ENCODE data around the gene B3GAT2. TPM values are rescaled to one million over a fixed set of nuclear protein-coding genes. Genes with fewer than 3 reads are reported as not detected.
A peak's percentile ranks its signal among the peaks of the same experiment; 100 is the strongest.
"Not testable (repeated sequence)": the region's sequence is repeated elsewhere in the genome, so short reads cannot be mapped to it uniquely, and the experiment has no call there.

B3GAT2 gene
- total RNA-seq, 5 donors from 2014 or later (not counting 1 experiment from before 2014, with no cell fraction given), result not detected

DNA sequence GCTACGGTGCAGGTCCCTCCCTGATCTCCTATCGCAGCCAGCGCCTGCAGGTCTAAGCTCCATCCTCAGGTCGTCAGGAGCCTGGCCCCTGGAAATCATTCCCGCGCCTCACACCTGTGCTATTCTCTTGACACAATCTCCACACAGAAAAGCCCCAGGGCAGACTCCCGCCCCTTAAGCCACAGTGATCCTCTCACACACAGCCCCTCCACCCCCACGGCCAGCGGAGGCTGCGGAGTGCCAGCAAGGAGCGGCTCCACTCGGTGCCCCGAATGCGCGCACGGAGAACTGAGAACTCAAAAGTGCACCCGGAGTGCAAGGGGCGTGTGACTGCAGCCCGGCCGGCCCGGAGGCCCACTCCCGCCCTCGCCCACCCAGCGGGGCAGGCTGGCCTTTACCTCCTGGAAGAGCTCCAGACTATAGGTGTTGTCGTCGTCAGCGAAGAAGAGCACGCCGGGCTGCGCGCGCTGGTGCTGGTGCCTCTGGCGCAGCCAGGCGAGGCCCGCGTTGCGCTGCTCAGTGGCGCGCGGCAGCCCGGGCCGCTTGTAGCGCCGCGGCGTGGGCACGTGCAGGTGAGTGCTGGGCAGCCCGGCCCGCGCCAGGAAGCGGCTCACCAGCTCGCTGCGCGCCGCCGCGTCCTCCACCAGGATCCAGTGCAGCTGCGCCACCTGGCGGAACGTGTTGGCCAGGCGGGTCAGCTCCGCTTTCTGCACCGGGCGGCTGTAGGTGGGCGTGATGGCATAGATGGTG, 1.2 kb downstream of the B3GAT2 start:
- POLR2A ChIA-PET, result no interaction called here
- Histone ChIP-seq H3K4me1 (ENCODE audit: control insufficient read depth in 1 of 2, extremely low read depth in 1 of 2, insufficient read depth in 2 of 2, low read length in 2 of 2) (peaks cover 2 to 24% of the 10 kb centered on the region in 2 experiments), H3K36me3 (ENCODE audit: control insufficient read depth in 2 of 2, extremely low read depth in 1 of 2, insufficient read depth in 1 of 2, low read length in 1 of 2) (no peaks in the 10 kb centered on the region), H3K27ac (ENCODE audit: low read length) (no peak overlapping the region), H3K4me3 (ENCODE audit: control insufficient read depth in 1 of 2, extremely low read depth in 1 of 2, low read length in 1 of 2) (peak overlapping the region; percentile 47 to 75), H3K27me3 (replicated peaks in 1 of 2; ENCODE audit: control insufficient read depth in 2 of 2, extremely low read depth in 1 of 2, insufficient read depth in 2 of 2, low read length in 1 of 2) (peaks cover 24 to 34% of the 10 kb centered on the region in 2 experiments), H3K9me3 (no peaks in the 10 kb centered on the region)
- Mint-ChIP-seq H3K27me3 (peaks cover 50 to 58% of the 10 kb centered on the region in 2 donors), H3K4me3 (peak overlapping the region; percentile 73 to 82 (median 74)), H3K4me1 (peaks cover 5 to 26% (median 19%) of the 10 kb centered on the region in 3 donors), H3K27ac (no peak overlapping the region), H3K36me3 (no peaks in the 10 kb centered on the region), H3K9me3 (no peaks in the 10 kb centered on the region)
- WGBS (ENCODE audit: insufficient coverage), result 1% methylated on average over 64 of the region's 65 CpGs
- CTCF ChIA-PET, result interaction anchor here (0.6 to 2.1 kb wide), 17 partner anchors 12 to 734 kb away, joined by 3 to 22 read pairs (median 4); no protein-coding TSS in a partner anchor
- DNase-seq (peak; percentile 58 to 88 (median 78)), ATAC-seq (replicated peaks in 1 of 4) (peak; percentile 89 to 96 (median 93))

DNA sequence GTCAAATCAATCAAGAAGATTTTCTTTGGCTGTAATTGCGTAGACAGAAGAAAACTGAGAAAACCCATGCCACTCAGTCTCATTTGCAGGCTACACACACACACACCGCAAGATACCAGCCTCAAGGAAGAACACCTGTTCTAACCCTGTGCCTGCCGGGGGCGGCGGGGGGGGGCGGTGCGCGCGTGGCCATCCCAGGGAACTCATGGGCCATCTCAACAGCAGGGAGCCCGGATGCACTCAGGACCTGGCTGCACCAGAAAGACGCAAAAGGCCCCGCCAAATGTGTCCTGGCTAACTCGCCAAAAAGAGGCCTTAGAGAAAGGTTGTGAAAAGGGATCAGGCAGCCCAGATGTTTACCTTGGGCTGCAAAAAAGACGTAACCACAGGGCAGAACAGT, 2.1 kb downstream of the B3GAT2 start:
- DNase-seq (no peak), ATAC-seq (replicated peaks in 1 of 4) (no peak)
- Mint-ChIP-seq H3K36me3 (no peaks in the 10 kb centered on the region), H3K4me3 (peak overlapping the region; percentile 73 to 82 (median 74)), H3K4me1 (peaks cover 5 to 26% (median 19%) of the 10 kb centered on the region in 3 donors), H3K27me3 (peaks cover 43 to 53% of the 10 kb centered on the region in 2 donors), H3K27ac (no peak overlapping the region), H3K9me3 (no peaks in the 10 kb centered on the region)
- ChIA-PET POLR2A (no interaction called here), CTCF (interaction anchor here in 1 of 2 donors (1.1 to 2.1 kb wide), 4 partner anchors 247 to 733 kb away, joined by 4 to 22 read pairs (median 10); no protein-coding TSS in a partner anchor)
- Histone ChIP-seq H3K4me3 (ENCODE audit: control insufficient read depth in 1 of 2, extremely low read depth in 1 of 2, low read length in 1 of 2) (no peak overlapping the region), H3K4me1 (ENCODE audit: control insufficient read depth in 1 of 2, extremely low read depth in 1 of 2, insufficient read depth in 2 of 2, low read length in 2 of 2) (peaks cover 2 to 24% of the 10 kb centered on the region in 2 experiments), H3K9me3 (no peaks in the 10 kb centered on the region), H3K36me3 (ENCODE audit: control insufficient read depth in 2 of 2, extremely low read depth in 1 of 2, insufficient read depth in 1 of 2, low read length in 1 of 2) (no peaks in the 10 kb centered on the region), H3K27me3 (replicated peaks in 1 of 2; ENCODE audit: control insufficient read depth in 2 of 2, extremely low read depth in 1 of 2, insufficient read depth in 2 of 2, low read length in 1 of 2) (peaks cover 26 to 34% of the 10 kb centered on the region in 2 experiments), H3K27ac (ENCODE audit: low read length) (no peak overlapping the region)
- WGBS (ENCODE audit: insufficient coverage), result 37% methylated on average over 12 of the region's 14 CpGs

DNA sequence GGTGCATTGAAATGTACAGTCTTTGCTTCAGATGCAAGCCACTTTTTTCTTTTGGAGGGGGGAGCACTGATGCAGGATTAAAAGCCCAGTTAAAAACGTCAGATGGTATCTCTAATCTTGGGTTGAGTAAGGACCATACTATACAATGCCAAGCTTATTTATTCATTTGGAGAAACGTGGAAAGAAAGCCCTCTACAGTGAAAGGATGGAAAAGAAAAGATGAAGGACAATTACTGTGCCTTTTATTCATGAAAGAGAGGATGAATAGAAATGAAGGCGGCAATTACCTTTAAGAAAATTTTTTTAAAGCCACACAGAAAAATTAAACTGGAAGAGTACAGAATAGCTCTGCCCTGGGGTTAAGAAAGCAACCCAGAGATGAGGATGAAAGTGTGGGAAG, 2.7 kb downstream of the B3GAT2 start:
- ATAC-seq (replicated peaks in 1 of 4), result no peak
- Histone ChIP-seq H3K27ac (ENCODE audit: low read length) (no peak overlapping the region), H3K27me3 (replicated peaks in 1 of 2; ENCODE audit: control insufficient read depth in 2 of 2, extremely low read depth in 1 of 2, insufficient read depth in 2 of 2, low read length in 1 of 2) (peaks cover 25 to 34% of the 10 kb centered on the region in 2 experiments), H3K4me3 (ENCODE audit: control insufficient read depth in 1 of 2, extremely low read depth in 1 of 2, low read length in 1 of 2) (no peak overlapping the region), H3K36me3 (ENCODE audit: control insufficient read depth in 2 of 2, extremely low read depth in 1 of 2, insufficient read depth in 1 of 2, low read length in 1 of 2) (no peaks in the 10 kb centered on the region), H3K4me1 (ENCODE audit: control insufficient read depth in 1 of 2, extremely low read depth in 1 of 2, insufficient read depth in 2 of 2, low read length in 2 of 2) (peaks cover 2 to 24% of the 10 kb centered on the region in 2 experiments), H3K9me3 (no peaks in the 10 kb centered on the region)
- Mint-ChIP-seq H3K9me3 (no peaks in the 10 kb centered on the region), H3K4me1 (peaks cover 5 to 26% (median 19%) of the 10 kb centered on the region in 3 donors), H3K27ac (no peak overlapping the region), H3K27me3 (peaks cover 40 to 48% of the 10 kb centered on the region in 2 donors), H3K4me3 (peak overlapping the region; percentile 4 to 82 (median 40)), H3K36me3 (no peaks in the 10 kb centered on the region)
- no CpG with 5 or more reads among the region's 3 CpGs for WGBS (ENCODE audit: insufficient coverage)
- no peak for DNase-seq
- ChIA-PET POLR2A (no interaction called here), CTCF (no interaction called here)

DNA sequence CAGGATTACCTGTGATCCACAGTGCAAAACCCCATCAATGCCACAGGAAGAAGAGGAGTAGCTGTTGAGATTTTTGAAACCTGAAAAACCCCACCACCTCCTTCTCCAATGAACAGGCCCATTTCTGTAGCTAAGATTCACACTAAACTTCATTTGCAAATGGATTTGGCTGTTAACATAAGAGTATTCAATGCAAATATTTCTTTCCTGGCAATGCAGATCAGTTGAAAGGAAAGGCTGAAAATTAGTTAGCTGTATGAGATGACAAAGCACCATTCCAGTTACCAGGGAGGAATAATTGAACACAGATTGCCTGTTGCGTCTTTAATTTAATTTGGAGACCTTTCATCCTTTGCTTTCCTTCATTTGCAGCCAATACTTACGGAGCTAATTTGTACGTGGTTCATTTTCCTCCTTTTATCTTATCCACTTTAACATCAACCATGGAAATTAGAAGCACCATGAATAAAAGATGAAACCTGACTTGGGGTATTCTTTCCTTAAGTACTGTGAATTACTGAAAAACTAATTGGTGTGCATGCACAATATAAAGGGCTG, 4.2 kb downstream of the B3GAT2 start:
- H3K4me1 ChIP-seq (ENCODE audit: control insufficient read depth in 1 of 2, extremely low read depth in 1 of 2, insufficient read depth in 2 of 2, low read length in 2 of 2), result peaks cover 2 to 24% of the 10 kb centered on the region in 2 experiments
- no peaks in the 10 kb centered on the region for H3K36me3 ChIP-seq (ENCODE audit: control insufficient read depth in 2 of 2, extremely low read depth in 1 of 2, insufficient read depth in 1 of 2, low read length in 1 of 2)
- H3K36me3 Mint-ChIP-seq, result no peaks in the 10 kb centered on the region
- H3K27ac Mint-ChIP-seq, result no peak overlapping the region
- H3K4me3 ChIP-seq (ENCODE audit: control insufficient read depth in 1 of 2, extremely low read depth in 1 of 2, low read length in 1 of 2), result no peak overlapping the region
- no peaks in the 10 kb centered on the region for H3K9me3 Mint-ChIP-seq
- POLR2A ChIA-PET, result no interaction called here
- H3K27me3 ChIP-seq (replicated peaks in 1 of 2; ENCODE audit: control insufficient read depth in 2 of 2, extremely low read depth in 1 of 2, insufficient read depth in 2 of 2, low read length in 1 of 2), result peaks cover 19 to 28% of the 10 kb centered on the region in 2 experiments
- peaks cover 5 to 24% (median 19%) of the 10 kb centered on the region in 3 donors for H3K4me1 Mint-ChIP-seq
- H3K4me3 Mint-ChIP-seq, result no peak overlapping the region
- H3K27me3 Mint-ChIP-seq, result peaks cover 32 to 38% of the 10 kb centered on the region in 2 donors
- CTCF ChIA-PET, result interaction anchor here in 1 of 2 donors (0.7 to 1.1 kb wide), 2 partner anchors 235 to 385 kb away, joined by 3 read pairs; no protein-coding TSS in a partner anchor
- H3K9me3 ChIP-seq, result no peaks in the 10 kb centered on the region
- H3K27ac ChIP-seq (ENCODE audit: low read length), result no peak overlapping the region
- 100% methylated on average over 1 of the region's 3 CpGs for WGBS (ENCODE audit: insufficient coverage)
- DNase-seq, result no peak
- no peak for ATAC-seq (replicated peaks in 1 of 4)

DNA sequence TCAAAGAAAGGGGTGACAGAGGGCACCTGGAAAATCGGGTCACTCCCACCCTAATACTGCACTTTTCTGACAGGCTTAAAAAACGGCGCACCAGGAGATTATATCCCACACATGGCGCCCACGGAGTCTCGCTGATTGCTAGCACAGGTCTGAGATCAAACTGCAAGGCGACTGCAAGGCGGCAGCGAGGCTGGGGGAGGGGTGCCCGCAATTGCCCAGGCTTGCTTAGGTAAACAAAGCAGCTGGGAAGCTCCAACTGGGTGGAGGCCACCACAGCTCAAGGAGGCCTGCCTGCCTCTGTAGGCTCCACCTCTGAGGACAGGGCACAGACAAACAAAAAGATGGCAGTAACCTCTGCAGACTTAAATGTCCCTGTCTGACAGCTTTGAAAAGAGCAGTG, 12.5 kb downstream of the B3GAT2 start:
- DNase-seq; H3K27ac ChIP-seq (ENCODE audit: low read length); H3K4me3 ChIP-seq (ENCODE audit: control insufficient read depth in 1 of 2, extremely low read depth in 1 of 2, low read length in 1 of 2); H3K4me1 Mint-ChIP-seq; H3K4me1 ChIP-seq (ENCODE audit: control insufficient read depth in 1 of 2, extremely low read depth in 1 of 2, insufficient read depth in 2 of 2, low read length in 2 of 2); H3K4me3 Mint-ChIP-seq; H3K27me3 ChIP-seq (replicated peaks in 1 of 2; ENCODE audit: control insufficient read depth in 2 of 2, extremely low read depth in 1 of 2, insufficient read depth in 2 of 2, low read length in 1 of 2); H3K36me3 ChIP-seq (ENCODE audit: control insufficient read depth in 2 of 2, extremely low read depth in 1 of 2, insufficient read depth in 1 of 2, low read length in 1 of 2); H3K9me3 ChIP-seq; POLR2A ChIA-PET; ATAC-seq (replicated peaks in 1 of 4); H3K27ac Mint-ChIP-seq; H3K36me3 Mint-ChIP-seq; H3K9me3 Mint-ChIP-seq: not testable (repeated sequence)
- peaks cover 12% of the 10 kb centered on the region in 2 donors for H3K27me3 Mint-ChIP-seq
- WGBS (ENCODE audit: insufficient coverage), result 93% methylated on average over 7 of the region's 10 CpGs
- CTCF ChIA-PET, result interaction anchor here in 1 of 2 donors (1.1 kb wide), 1 partner anchor 11 kb away, joined by 4 read pairs; no protein-coding TSS in a partner anchor

DNA sequence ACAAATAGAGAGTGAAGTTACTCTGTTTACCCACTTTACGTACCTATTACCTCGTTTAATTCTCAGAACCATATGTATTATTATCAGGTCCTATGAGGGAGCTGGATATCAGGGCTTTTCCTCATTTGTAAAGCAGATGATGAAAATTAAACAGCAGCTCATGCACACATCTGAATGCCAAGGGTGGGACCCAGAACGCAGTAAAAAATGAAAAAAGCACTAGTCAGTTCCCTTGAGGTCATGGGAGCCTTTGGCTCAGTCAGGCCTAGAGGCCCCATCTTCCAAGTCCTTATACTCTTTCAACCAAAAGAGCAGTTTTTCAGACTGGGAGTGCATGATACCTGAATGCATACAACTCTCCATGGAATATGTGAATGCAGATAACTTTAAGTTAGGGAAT, 23.0 kb downstream of the B3GAT2 start:
- Mint-ChIP-seq H3K4me3 (no peak overlapping the region), H3K36me3 (no peaks in the 10 kb centered on the region), H3K27me3 (peaks cover 6 to 11% of the 10 kb centered on the region in 2 donors), H3K9me3 (no peaks in the 10 kb centered on the region), H3K4me1 (no peaks in the 10 kb centered on the region), H3K27ac (no peak overlapping the region)
- DNase-seq, result no peak
- no peaks in the 10 kb centered on the region for H3K36me3 ChIP-seq (ENCODE audit: control insufficient read depth in 2 of 2, extremely low read depth in 1 of 2, insufficient read depth in 1 of 2, low read length in 1 of 2)
- no peak for ATAC-seq (replicated peaks in 1 of 4)
- peaks cover 0 to 3% of the 10 kb centered on the region in 2 experiments for H3K27me3 ChIP-seq (replicated peaks in 1 of 2; ENCODE audit: control insufficient read depth in 2 of 2, extremely low read depth in 1 of 2, insufficient read depth in 2 of 2, low read length in 1 of 2)
- no peaks in the 10 kb centered on the region for H3K4me1 ChIP-seq (ENCODE audit: control insufficient read depth in 1 of 2, extremely low read depth in 1 of 2, insufficient read depth in 2 of 2, low read length in 2 of 2)
- no peak overlapping the region for H3K27ac ChIP-seq (ENCODE audit: low read length)
- H3K4me3 ChIP-seq (ENCODE audit: control insufficient read depth in 1 of 2, extremely low read depth in 1 of 2, low read length in 1 of 2), result no peak overlapping the region
- POLR2A ChIA-PET, result no interaction called here
- no peaks in the 10 kb centered on the region for H3K9me3 ChIP-seq
- CTCF ChIA-PET, result interaction anchor here in 1 of 2 donors (1.0 kb wide), 1 partner anchor 22 kb away, joined by 3 read pairs; no protein-coding TSS in a partner anchor
- 80% methylated on average over 1 of the region's 3 CpGs for WGBS (ENCODE audit: insufficient coverage)

Data from T-cell (primary cell).